HepG2 (cell line): ENCODE results near the gene SGCD. TPM values are rescaled to one million over a fixed set of nuclear protein-coding genes. Genes with fewer than 3 reads are reported as not detected.
A peak's percentile ranks its signal among the peaks of the same experiment; 100 is the strongest.

Experiments
- AGO1 ChIP-seq: fragments of 200-400 bp; formaldehyde crosslinking; IDR thresholded peaks from 2 replicates; pipeline ENCODE4 v1.6.1; 2017; ENCODE audit warnings: mild to moderate bottlenecking, low read depth, low read length, moderate library complexity; ENCODE audit not compliant: poor library complexity, severe bottlenecking
- GATAD1 ChIP-seq: IDR thresholded peaks from 2 replicates; pipeline ENCODE4 v1.6.1; 2016; ENCODE audit warnings: missing genetic modification reagents, missing compliant biosample characterization
- JUNB ChIP-seq: sonication (generic); formaldehyde crosslinking; IDR thresholded peaks from 2 replicates; pipeline ENCODE4 v1.8.0; 2022; ENCODE audit warnings: missing genetic modification reagents, mild to moderate bottlenecking, borderline replicate concordance
- MED1 ChIP-seq: sonication (generic); formaldehyde crosslinking; IDR thresholded peaks from 2 replicates; pipeline ENCODE4 v1.4.0; 2020; ENCODE audit warnings: missing genetic modification reagents
- MIXL1 ChIP-seq: IDR thresholded peaks from 2 replicates; pipeline ENCODE4 v1.6.1; 2016
- NAIF1 ChIP-seq: sonication (generic); formaldehyde crosslinking; IDR thresholded peaks from 2 replicates; pipeline ENCODE4 v1.5.0; 2020; ENCODE audit warnings: mild to moderate bottlenecking, missing genetic modification reagents, borderline replicate concordance
- NR1H2 ChIP-seq: sonication (generic); formaldehyde crosslinking; IDR thresholded peaks from 2 replicates; pipeline ENCODE4 v1.8.1; 2022; ENCODE audit warnings: low read depth, missing genetic modification reagents, borderline replicate concordance
- SMC3 ChIP-seq: IDR thresholded peaks from 2 replicates; pipeline ENCODE4 v1.6.1; 2011; ENCODE audit warnings: low read length, improper control_type of control experiment
- THAP11 ChIP-seq: IDR thresholded peaks from 2 replicates; pipeline ENCODE4 v1.6.1; 2016; ENCODE audit warnings: missing biosample characterization, missing genetic modification reagents
- ZBTB42 ChIP-seq: sonication (generic); formaldehyde crosslinking; IDR thresholded peaks from 2 replicates; pipeline ENCODE4 v1.5.0; 2020; ENCODE audit warnings: mild to moderate bottlenecking, missing genetic modification reagents
- ZNF547 ChIP-seq: sonication (generic); formaldehyde crosslinking; IDR thresholded peaks from 2 replicates; pipeline ENCODE4 v1.5.1; 2020; ENCODE audit warnings: mild to moderate bottlenecking, missing genetic modification reagents
- ZNF572 ChIP-seq: sonication (generic); formaldehyde crosslinking; IDR thresholded peaks from 2 replicates; pipeline ENCODE4 v1.5.1; 2020; ENCODE audit warnings: mild to moderate bottlenecking, missing genetic modification reagents
- ZNF788 ChIP-seq: sonication (generic); formaldehyde crosslinking; IDR thresholded peaks from 2 replicates; pipeline ENCODE4 v1.5.0; 2020; ENCODE audit warnings: mild to moderate bottlenecking, missing genetic modification reagents, borderline replicate concordance
- ZSCAN25 ChIP-seq: sonication (generic); formaldehyde crosslinking; IDR thresholded peaks from 2 replicates; pipeline ENCODE4 v1.8.0; 2022; ENCODE audit warnings: mild to moderate bottlenecking, missing genetic modification reagents
- polyA plus RNA-seq, 8 experiments: library from polyadenylated mRNA; depleted of rRNA in 3 of 8; stranded (reverse) in 7 of 8; unstranded in 1 of 8; fragments of >200 nt; fragmentation: Illumina TruSeq in 4 of 8; extraction: Trizol in 4 of 8; gene quantifications; 2 replicates each; pipeline versions ENCODE4 v1.2.1 to v1.2.3, GENCODE V29; 2011 to 2016; ENCODE audit warnings: low read depth in 4 of 8, missing spikeins in 1 of 8, mixed read lengths in 1 of 8; ENCODE audit not compliant: insufficient read depth in 1 of 8
- total RNA-seq, 5 experiments: library from RNA; depleted of rRNA; stranded (reverse); fragments of >200 nt; fragmentation: Illumina TruSeq; extraction: Trizol; gene quantifications; 2 replicates each; pipeline ENCODE4 v1.2.3, GENCODE V29; 2016; ENCODE audit warnings: low read depth in 1 of 5
- TF ChIP-seq, protein P1 (sequence below): sonication (generic); formaldehyde crosslinking; IDR thresholded peaks from 2 replicates; pipeline ENCODE4 v1.5.1; 2020; ENCODE audit warnings: missing genetic modification reagents, mild to moderate bottlenecking, borderline replicate concordance
- TF ChIP-seq, protein P2 (sequence below): sonication (generic); formaldehyde crosslinking; IDR thresholded peaks from 2 replicates; pipeline ENCODE4 v1.5.0; 2020; ENCODE audit warnings: mild to moderate bottlenecking, low read depth, missing genetic modification reagents, borderline replicate concordance
- TF ChIP-seq, protein P3 (sequence below): sonication (generic); formaldehyde crosslinking; IDR thresholded peaks from 2 replicates; pipeline ENCODE4 v1.4.0; 2020; ENCODE audit warnings: low read depth, mild to moderate bottlenecking, missing genetic modification reagents
- TF ChIP-seq, protein P4 (sequence below): sonication (generic); formaldehyde crosslinking; IDR thresholded peaks from 2 replicates; pipeline ENCODE4 v1.5.1; 2020; ENCODE audit warnings: mild to moderate bottlenecking, missing genetic modification reagents, moderate library complexity
- TF ChIP-seq, protein P5 (sequence below): sonication (generic); formaldehyde crosslinking; IDR thresholded peaks from 2 replicates; pipeline ENCODE4 v1.8.1; 2023; ENCODE audit warnings: mild to moderate bottlenecking, moderate library complexity, missing genetic modification reagents
- TF ChIP-seq, protein P6 (sequence below): sonication (generic); formaldehyde crosslinking; IDR thresholded peaks from 2 replicates; pipeline ENCODE4 v1.4.0; 2020; ENCODE audit warnings: missing genetic modification reagents

The SGCD gene
- total and polyA plus RNA-seq, 2 of the 13 experiments (the other 11 are each of a cell fraction or from before 2014, with no cell fraction given): not detected

DNA sequence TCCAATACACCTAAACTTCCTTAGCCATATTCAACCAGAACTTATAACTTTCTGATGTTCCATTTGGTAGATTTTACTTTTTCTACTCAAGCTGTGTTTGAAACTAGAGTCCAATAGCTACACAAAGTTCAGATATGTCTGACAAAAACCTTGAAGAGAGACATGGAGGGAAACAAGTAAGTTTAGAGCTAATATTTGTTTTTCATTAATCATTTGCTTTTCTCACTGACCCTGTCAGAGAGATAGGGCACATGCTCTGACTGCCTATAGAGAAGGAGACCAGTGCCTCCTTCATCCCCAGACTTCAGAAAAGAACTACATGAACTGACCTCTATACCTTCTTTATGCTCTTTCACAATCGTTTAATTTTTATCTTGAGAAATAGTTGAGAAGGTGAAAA is 366.1 kb downstream of the SGCD start (continued):
- no peak for TF ChIP-seq ZNF572
- TF ChIP-seq, protein P1, sequence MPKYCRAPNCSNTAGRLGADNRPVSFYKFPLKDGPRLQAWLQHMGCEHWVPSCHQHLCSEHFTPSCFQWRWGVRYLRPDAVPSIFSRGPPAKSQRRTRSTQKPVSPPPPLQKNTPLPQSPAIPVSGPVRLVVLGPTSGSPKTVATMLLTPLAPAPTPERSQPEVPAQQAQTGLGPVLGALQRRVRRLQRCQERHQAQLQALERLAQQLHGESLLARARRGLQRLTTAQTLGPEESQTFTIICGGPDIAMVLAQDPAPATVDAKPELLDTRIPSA: no peak
- no peak for TF ChIP-seq SMC3
- TF ChIP-seq ZBTB42 (CRISPR knock-in tag): no peak
- TF ChIP-seq, protein P2, sequence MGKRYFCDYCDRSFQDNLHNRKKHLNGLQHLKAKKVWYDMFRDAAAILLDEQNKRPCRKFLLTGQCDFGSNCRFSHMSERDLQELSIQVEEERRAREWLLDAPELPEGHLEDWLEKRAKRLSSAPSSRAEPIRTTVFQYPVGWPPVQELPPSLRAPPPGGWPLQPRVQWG (CRISPR knock-in tag): no peak
- TF ChIP-seq, protein P3, sequence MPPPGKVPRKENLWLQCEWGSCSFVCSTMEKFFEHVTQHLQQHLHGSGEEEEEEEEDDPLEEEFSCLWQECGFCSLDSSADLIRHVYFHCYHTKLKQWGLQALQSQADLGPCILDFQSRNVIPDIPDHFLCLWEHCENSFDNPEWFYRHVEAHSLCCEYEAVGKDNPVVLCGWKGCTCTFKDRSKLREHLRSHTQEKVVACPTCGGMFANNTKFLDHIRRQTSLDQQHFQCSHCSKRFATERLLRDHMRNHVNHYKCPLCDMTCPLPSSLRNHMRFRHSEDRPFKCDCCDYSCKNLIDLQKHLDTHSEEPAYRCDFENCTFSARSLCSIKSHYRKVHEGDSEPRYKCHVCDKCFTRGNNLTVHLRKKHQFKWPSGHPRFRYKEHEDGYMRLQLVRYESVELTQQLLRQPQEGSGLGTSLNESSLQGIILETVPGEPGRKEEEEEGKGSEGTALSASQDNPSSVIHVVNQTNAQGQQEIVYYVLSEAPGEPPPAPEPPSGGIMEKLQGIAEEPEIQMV (CRISPR knock-in tag): no peak
- TF ChIP-seq ZSCAN25: no peak
- TF ChIP-seq ZNF547 (CRISPR knock-in tag): no peak
- TF ChIP-seq JUNB (CRISPR knock-in tag): no peak
- TF ChIP-seq ZNF788 (CRISPR knock-in tag): no peak
- TF ChIP-seq, protein P4, sequence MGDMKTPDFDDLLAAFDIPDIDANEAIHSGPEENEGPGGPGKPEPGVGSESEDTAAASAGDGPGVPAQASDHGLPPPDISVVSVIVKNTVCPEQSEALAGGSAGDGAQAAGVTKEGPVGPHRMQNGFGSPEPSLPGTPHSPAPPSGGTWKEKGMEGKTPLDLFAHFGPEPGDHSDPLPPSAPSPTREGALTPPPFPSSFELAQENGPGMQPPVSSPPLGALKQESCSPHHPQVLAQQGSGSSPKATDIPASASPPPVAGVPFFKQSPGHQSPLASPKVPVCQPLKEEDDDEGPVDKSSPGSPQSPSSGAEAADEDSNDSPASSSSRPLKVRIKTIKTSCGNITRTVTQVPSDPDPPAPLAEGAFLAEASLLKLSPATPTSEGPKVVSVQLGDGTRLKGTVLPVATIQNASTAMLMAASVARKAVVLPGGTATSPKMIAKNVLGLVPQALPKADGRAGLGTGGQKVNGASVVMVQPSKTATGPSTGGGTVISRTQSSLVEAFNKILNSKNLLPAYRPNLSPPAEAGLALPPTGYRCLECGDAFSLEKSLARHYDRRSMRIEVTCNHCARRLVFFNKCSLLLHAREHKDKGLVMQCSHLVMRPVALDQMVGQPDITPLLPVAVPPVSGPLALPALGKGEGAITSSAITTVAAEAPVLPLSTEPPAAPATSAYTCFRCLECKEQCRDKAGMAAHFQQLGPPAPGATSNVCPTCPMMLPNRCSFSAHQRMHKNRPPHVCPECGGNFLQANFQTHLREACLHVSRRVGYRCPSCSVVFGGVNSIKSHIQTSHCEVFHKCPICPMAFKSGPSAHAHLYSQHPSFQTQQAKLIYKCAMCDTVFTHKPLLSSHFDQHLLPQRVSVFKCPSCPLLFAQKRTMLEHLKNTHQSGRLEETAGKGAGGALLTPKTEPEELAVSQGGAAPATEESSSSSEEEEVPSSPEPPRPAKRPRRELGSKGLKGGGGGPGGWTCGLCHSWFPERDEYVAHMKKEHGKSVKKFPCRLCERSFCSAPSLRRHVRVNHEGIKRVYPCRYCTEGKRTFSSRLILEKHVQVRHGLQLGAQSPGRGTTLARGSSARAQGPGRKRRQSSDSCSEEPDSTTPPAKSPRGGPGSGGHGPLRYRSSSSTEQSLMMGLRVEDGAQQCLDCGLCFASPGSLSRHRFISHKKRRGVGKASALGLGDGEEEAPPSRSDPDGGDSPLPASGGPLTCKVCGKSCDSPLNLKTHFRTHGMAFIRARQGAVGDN (CRISPR knock-in tag): no peak
- no peak for TF ChIP-seq AGO1
- TF ChIP-seq THAP11 (CRISPR knock-in tag): peak; percentile 41; the same call in 1 of the 2 replicates
- TF ChIP-seq MED1 (CRISPR knock-in tag): peak; percentile 43; the same call in 1 of the 2 replicates
- TF ChIP-seq NAIF1 (CRISPR knock-in tag): no peak
- no peak for TF ChIP-seq GATAD1 (CRISPR knock-in tag)
- TF ChIP-seq, protein P5, sequence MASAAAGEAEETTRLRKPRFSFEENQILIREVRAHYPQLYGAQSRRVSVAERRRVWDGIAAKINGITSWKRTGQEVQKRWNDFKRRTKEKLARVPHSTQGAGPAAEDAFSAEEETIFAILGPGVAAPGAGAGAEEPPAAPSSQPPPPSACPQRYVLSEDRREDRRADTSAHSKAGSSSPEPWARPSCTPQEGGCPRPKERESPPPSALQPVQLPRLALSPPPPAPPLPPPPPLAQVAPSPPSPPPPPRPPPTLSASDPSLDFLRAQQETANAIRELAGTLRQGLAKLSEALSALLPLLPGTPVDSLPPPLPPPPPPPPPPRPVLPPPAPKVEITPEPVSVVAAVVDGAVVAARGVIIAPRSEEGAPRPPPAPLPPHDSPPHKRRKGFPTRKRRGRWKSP (CRISPR knock-in tag): no peak
- TF ChIP-seq NR1H2 (CRISPR knock-in tag): no peak
- TF ChIP-seq, protein P6, sequence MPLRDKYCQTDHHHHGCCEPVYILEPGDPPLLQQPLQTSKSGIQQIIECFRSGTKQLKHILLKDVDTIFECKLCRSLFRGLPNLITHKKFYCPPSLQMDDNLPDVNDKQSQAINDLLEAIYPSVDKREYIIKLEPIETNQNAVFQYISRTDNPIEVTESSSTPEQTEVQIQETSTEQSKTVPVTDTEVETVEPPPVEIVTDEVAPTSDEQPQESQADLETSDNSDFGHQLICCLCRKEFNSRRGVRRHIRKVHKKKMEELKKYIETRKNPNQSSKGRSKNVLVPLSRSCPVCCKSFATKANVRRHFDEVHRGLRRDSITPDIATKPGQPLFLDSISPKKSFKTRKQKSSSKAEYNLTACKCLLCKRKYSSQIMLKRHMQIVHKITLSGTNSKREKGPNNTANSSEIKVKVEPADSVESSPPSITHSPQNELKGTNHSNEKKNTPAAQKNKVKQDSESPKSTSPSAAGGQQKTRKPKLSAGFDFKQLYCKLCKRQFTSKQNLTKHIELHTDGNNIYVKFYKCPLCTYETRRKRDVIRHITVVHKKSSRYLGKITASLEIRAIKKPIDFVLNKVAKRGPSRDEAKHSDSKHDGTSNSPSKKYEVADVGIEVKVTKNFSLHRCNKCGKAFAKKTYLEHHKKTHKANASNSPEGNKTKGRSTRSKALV (CRISPR knock-in tag): no peak
- peak; percentile 86 for TF ChIP-seq MIXL1 (CRISPR knock-in tag)
